NCI-H1436 (cell line): ENCODE results near the gene ASH1L.
"Not testable (repeated sequence)": the region's sequence is repeated elsewhere in the genome, so short reads cannot be mapped to it uniquely, and the experiment has no call there.

Experiments
- DNase-seq: peaks from one replicate; lab custom pipeline; 2025; lab: John Stamatoyannopoulos, UW

ASH1L gene

GRCh38 chr1:155493595-155493994 is 69.0 kb downstream of the ASH1L start:
- not testable (repeated sequence) for DNase-seq

GRCh38 chr1:155488419-155488818 is 74.2 kb downstream of the ASH1L start:
- DNase-seq = not testable (repeated sequence)

GRCh38 chr1:155487541-155487940 is 75.1 kb downstream of the ASH1L start:
- DNase-seq = no peak

GRCh38 chr1:155486952-155487351 is 75.7 kb downstream of the ASH1L start:
- DNase-seq = not testable (repeated sequence)

- DNase-seq = no peak
Measured at GRCh38 chr1:155485945-155486344, 76.7 kb downstream of the ASH1L start.

- DNase-seq = no peak
Measured at GRCh38 chr1:155485222-155485621, 77.4 kb downstream of the ASH1L start.

- no peak for DNase-seq
Measured at GRCh38 chr1:155481741-155482241, 80.8 kb downstream of the ASH1L start.

- DNase-seq = no peak
Measured at GRCh38 chr1:155479205-155479604, 83.4 kb downstream of the ASH1L start.

GRCh38 chr1:155478270-155478852 is 84.2 kb downstream of the ASH1L start:
- DNase-seq = no peak

GRCh38 chr1:155474146-155474545 is 88.5 kb downstream of the ASH1L start:
- DNase-seq = no peak

- no peak for DNase-seq
Measured at GRCh38 chr1:155473151-155473821, 89.3 kb downstream of the ASH1L start.

- no peak for DNase-seq
Measured at GRCh38 chr1:155472491-155473083, 90.0 kb downstream of the ASH1L start.

GRCh38 chr1:155471891-155472290 is 90.7 kb downstream of the ASH1L start:
- no peak for DNase-seq

- no peak for DNase-seq
Measured at GRCh38 chr1:155471026-155471425, 91.6 kb downstream of the ASH1L start.

GRCh38 chr1:155466996-155467395 is 95.6 kb downstream of the ASH1L start:
- no peak for DNase-seq

- no peak for DNase-seq
Measured at GRCh38 chr1:155466617-155466972, 96.0 kb downstream of the ASH1L start.

- DNase-seq = no peak
Measured at GRCh38 chr1:155463865-155464650, 98.5 kb downstream of the ASH1L start.

GRCh38 chr1:155458111-155458510 is 104.5 kb downstream of the ASH1L start:
- no peak for DNase-seq

- DNase-seq = no peak
Measured at GRCh38 chr1:155457266-155457665, 105.3 kb downstream of the ASH1L start.

GRCh38 chr1:155455588-155456195 is 106.9 kb downstream of the ASH1L start:
- no peak for DNase-seq

GRCh38 chr1:155454096-155454495 is 108.5 kb downstream of the ASH1L start:
- DNase-seq = no peak

GRCh38 chr1:155453141-155453540 is 109.5 kb downstream of the ASH1L start:
- DNase-seq = no peak
